AG09319 (cell line): ENCODE data around the gene FLNB.

Source experiments
- DNase-seq: peaks from one replicate; pipeline ENCODE4 v3.0.0-alpha.2; 2010; ENCODE audit warnings: low read depth; ENCODE audit errors: extremely low read depth
- TF ChIP-seq, protein P1 (sequence below): IDR thresholded peaks from 2 replicates; pipeline ENCODE4 v1.5.1; 2011; ENCODE audit warnings: low read depth, mild to moderate bottlenecking, inconsistent platforms, low read length, moderate library complexity

Gene FLNB

DNA sequence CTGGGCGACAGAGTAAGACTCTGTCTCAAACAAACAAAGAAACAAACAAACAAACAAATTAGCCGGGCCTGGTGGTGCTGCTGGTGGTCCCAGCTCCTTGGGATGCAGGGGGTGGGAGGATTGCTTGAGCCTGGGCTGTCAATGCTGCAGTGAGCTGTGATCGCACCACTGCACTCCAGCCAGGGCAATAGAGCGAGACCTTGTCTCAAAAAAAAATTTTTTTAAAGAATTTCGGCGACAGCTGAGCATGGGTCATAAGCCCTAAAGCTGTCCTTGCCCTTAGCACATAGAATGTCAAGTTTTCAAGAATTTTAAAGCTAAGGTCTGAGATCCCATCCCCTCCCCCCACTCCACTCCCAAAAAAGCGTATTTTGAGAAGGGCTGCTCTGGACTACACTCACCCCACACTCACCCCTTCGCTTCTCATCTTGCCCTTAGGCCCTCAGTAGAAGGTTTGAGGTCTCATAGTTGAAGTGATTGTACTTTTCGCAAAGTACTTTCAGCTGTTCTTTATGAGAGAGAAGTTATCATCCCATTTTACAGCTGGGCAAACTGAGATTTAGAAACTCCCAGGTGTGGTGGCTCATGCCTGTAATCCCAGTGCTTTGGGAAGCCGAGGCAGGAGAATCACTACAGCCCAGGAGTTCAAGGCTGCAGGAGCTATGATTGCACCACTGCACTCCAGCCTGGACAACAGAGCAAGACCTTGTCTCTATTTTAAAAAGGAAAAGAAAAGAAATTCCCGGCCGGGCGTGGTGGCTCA, 34.3 kb upstream of the FLNB start:
- no peak for DNase-seq
- TF ChIP-seq, protein P1, sequence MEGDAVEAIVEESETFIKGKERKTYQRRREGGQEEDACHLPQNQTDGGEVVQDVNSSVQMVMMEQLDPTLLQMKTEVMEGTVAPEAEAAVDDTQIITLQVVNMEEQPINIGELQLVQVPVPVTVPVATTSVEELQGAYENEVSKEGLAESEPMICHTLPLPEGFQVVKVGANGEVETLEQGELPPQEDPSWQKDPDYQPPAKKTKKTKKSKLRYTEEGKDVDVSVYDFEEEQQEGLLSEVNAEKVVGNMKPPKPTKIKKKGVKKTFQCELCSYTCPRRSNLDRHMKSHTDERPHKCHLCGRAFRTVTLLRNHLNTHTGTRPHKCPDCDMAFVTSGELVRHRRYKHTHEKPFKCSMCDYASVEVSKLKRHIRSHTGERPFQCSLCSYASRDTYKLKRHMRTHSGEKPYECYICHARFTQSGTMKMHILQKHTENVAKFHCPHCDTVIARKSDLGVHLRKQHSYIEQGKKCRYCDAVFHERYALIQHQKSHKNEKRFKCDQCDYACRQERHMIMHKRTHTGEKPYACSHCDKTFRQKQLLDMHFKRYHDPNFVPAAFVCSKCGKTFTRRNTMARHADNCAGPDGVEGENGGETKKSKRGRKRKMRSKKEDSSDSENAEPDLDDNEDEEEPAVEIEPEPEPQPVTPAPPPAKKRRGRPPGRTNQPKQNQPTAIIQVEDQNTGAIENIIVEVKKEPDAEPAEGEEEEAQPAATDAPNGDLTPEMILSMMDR = no peak

DNA sequence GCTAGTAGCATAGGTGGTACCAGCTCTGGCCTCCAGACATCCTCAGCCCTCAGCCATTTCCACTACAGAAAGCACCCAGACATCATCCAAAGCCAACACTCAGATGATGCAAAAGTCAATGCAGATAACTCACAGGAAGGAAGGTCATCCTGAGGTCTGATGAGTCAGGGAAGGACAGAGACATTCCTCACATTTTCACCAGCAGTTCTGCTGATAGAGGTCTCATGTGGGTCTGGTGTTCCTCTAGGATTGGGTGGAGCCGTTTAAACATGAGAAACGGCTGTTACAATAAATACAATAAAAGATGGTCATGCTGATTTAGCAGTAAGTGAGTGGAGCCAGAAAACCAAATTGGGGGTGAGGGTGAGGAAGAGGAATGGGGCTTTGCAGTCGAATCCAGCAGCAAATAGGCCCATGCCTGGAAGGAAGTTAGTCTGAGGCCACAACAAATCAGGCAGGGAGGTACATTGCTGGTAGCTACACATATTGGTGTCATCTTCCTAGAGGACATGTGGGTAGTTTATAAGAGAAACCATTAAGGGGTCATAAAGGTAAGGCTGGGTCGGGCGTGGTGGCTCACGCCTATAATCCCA, 33.3 kb upstream of the FLNB start:
- TF ChIP-seq, protein P1 = no peak
- DNase-seq = peak; percentile 87

DNA sequence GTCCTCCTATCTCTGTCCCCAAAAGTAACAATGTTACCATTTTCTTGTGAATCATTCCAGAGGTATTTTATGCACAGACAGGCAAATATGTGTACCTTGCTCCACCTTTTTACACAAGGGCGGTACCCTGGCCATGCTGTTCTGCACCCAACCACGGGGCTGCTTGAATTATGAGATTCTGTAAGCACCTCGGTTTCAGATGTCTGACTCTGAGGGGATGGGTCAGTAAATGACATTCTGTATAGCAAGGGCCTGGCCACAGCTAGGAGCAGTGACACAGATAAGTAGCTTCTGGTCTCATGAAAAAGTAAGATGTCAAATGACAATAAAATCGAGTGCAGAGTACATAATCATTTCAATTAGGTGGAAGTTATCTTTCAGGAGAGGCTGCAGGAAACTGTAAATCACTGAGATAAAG, 30.4 kb upstream of the FLNB start:
- no peak for DNase-seq
- TF ChIP-seq, protein P1 = no peak

DNA sequence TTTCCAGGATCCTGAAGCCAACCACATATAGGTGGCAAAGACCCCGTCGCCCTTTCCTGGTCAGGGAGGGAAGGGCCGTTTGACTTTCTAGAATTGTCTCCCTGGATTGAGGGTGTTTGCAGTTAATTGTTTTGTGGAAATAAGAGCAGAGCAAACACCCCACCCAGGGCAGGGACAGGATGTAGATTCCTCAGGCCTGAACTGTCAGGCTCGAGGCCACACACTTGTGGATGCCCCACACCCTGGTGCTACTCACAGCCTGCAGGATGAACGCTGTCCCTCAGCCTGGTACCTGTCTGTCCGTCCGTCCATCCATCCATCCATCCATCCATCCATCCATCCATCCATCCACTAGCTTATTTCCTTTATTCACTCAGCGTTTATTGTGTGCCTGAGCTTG, 29.9 kb upstream of the FLNB start:
- DNase-seq = no peak
- TF ChIP-seq, protein P1 = no peak

DNA sequence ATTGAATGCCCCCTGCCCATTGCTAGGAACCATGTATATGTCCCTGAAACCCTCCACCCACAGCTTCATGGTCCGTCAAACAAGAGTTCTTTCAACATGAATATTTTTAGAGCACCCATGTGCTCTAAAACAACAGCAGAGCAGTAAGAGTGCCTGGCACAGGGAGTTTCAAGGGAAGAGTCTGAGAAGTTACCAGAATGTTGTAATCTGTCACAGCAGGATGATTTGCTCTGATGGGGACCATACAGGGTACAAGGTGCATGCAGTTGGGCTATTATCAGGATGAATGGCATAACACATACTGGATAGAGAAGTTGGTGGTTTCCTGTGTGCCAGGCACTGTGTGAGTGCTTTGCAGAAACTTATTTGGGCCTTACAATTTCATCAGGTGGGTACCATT, 27.8 kb upstream of the FLNB start:
- no peak for DNase-seq
- TF ChIP-seq, protein P1 = no peak

DNA sequence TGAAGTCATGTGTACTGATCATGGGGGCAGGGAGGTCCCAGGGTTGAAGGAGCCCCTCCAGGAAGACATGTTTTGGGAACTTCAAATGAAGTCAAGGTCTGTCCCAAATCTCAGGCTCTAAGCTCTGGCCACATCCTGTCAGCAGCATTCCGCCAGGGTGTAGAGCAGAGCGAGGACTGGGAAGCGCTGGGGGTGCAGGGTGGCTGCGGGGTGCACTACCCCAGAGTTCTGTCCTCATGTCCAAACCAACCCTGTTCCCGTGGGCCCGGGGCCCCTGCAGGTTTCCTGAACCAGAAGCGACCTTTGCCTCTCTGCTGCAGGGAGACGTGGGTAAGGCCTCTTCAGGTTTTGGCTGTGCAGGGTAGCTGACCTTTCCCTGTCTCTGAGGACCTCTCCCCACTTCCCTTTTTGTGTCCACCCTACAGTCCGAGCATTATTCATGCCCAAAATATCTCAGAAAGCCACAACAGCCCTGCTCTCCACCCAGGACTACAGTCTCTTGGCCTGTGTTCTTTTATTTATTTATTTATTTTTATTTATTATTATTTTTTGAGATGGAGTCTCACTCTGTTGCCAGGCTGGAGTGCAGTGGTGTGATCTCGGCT, 26.6 kb upstream of the FLNB start:
- no peak for DNase-seq
- TF ChIP-seq, protein P1 = no peak
